ENCODE results near the gene COBLL1.

COBLL1 gene

DNA sequence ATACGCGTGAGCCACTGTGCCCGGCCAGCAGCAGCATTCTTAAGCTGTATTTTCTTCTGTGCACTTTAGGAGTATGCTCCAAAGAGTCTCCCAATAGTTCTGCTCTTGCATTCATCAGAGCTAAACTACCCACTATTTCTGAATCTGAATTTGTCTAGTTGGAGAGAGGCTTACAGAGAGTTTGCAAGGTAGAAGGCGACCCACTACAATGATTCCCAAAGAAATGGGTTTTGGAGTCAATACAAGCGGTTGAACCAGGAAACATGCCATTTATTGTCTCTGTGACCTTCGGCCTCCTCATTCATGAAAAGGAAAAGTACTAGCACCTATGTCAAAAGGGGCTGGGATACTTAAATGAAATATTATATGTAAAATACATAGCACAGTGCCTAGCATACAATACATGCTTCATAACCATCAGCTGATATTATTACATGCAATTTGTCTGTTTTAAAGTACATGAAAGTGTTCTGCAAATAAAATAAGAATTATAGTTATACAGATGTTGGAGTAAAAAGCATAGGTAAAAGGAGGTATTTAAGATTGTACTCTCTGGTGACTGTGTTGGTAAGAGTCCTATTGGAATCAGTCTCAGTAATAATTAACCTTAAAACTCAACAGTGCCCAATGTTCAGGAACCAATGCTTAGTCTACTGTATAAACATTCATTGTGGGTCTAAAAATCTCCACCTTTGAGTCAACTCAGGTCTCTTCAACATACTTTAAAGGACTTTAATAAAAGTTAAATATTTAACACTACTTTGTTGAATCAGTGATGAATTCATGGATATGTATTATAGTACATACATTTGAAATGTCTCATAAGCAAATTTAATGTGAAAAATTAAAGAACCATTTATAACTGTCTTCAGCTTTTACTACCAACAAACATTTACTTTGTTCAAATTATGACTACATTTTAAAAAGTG is 130.5 kb downstream of the COBLL1 start:
- DNase-seq: no peak

DNA sequence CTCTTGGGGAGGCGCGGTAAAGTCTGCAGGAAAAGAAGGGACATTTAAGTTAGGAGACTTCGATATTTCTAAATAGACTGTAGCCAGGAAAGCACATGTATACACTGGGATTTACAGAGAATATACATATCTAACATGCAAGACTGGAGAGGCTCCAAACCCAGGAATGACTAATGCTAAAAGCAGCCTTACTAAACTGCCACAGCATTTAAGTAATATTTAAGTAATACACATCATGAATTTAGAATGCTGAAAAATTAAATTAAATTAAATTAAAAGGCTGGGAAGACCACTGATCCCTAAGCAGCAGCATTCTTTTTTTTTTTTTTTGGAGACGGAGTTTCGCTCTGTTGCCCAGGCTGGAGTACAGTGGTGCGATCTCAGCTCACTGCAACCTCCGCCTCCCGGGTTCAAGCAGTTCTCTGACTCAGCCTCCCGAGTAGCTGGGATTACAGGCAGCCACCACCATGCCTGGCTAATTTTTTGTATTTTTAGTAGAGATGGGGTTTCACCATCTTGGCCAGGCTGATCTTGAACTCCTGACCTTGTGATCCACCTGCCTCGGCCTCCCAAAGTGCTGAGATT is 131.3 kb downstream of the COBLL1 start:
- DNase-seq: peak; percentile 84

DNA sequence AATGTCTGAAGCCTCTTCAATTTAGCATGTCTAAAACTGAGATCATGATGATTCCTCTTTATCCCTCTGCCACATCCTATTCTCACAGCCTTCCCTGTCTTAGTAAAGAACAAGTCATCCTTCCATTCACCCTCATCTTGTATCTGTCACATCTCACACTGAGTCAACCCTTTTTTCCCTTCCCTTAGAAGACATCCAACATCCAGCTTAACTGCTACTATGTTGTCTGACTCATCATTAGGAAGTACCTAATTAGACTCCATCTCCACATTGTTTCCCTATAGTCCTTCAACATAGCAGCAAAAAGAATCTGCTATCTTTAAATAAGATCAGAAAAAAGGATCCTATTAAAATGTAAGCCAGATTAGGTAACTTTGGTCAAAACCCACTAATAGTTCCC is 135.1 kb downstream of the COBLL1 start:
- DNase-seq: peak; percentile 86

DNA sequence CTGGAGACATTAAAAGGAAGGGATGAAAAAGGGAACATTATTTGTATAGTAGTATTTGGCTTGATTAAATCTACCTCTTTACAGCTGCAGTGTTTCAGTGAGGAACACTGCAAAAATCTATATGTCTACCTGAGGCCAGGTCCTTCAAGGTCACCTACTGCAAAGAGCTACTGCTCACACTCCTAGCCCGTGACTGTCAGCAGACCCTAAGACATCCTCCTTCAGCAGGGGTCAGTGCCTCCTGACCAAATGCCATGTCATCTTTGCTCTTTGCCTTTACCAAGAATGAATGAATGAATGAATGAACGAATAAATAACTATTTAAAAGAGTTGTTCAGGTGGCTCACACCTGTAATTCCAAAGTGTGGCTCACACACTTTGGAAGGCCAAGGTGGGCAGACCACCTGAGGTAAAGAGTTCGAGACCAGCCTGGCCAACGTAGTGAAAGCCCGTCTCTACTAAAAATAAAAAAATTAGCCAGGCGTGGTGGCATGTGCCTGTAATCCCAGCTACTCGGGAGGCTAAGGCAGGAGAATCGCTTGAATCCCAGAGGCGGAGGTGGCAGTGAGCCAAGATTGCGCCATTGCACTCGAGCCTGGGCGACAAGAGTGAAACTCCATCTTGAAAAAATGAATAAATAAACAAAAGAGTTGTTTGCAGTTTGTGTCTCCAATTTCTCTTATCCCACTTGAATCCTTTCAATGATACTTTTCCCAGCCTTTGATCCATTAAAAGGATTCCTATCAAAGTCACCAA is 136.0 kb downstream of the COBLL1 start:
- no peak for DNase-seq

DNA sequence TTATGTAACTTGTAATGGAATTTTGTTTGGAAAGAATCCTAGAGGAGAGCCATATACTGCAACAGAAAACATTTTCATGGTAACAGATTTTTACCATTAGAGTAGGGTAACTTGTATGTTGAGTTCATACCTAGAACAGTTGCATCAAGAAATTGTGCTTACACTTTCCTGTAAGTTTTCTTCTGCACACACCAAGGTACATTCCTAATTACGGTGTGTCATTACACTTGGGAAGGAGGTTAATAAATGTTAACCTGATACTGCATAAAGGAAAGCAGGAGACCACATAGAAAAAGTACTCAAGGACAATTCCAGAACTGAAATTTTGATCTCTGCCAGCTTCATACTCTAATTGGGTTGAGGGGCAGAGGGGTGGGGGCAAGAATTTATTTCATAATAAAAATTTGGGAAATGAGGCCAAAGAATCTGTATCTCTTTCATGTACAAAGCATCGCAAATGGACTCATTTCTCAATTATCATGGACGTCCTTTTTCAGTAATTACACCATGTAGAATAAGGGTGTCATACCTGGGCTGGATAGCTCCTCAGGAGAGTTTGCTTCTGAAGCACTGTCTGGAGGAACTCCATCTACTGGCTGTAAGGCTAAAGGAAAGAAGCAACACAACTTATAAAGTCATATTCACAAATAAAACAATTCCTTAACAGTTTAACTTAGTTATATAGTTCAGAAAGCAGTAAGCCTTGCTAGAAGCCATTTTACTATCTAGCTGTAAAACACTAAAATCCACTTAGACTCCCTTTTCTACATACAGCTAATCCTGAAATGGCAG is 137.5 kb downstream of the COBLL1 start:
- no peak for DNase-seq

DNA sequence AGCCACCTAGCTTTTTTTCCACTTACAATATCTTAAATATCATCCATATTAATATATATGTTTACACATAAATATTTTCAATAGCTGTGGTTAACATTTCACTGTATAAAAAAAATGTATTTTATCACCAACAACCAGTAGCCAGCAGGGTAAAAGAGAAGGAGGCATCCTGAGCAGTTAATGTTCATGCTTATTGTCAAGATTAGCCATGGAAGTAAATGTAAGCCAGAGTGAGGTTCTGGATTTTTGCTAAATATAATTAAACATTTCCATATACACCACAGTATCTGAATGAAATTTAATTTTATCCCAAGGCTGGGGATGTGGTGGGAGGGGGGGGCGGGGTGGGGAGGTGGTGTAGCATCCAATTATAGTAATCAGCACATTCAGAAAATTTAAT is 140.1 kb downstream of the COBLL1 start:
- no peak for DNase-seq

DNA sequence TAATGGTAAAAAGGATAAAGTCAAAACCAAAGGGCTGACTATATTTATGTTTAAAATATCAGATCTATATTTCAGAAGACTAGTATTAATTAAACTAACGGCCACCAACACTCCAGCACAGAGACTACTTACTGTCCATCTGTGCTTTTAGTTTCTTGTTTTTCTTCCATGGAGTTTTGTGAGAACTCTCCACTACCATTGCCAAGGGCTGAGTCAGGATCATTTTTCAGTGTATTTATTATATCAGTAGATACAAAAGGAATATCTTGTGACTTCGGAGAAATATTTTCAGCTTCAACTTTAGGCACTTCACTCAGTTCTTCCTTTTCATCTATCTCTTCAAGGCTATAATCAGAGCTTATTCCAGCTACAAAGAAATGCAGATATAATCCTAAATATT is 141.2 kb downstream of the COBLL1 start:
- DNase-seq: no peak

DNA sequence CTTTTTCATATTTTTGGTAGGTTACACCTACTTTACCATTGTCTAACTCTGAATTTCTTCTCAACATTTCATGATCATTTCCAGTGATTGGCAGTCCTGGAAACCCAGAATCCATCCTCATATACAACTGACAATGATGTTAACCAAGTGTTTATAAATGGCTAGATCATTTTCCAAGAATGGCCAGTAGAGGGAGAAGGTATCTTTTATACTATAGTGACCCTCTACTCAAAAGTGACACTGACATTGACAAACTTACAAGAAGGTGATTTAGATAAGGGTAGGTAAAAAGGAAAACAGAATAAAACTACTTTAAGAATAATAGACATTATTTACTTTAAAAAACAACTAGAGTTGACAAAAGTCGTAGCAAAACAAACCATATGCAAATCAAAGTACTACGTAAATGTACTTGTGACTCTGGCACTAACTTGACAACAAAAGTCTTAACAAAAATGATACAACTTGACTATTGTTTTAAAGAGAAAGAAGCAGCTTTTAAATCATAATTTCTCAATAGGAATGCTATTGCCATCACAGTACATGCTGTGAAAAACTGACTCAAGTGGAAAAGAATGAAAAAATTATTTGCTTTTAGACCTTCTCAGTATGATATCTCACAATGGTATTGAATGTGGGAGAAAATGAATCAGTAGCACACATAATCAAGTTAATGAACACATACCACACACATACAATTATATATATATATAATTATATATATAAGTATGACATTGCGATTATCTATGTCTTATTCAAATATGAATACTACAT is 143.7 kb downstream of the COBLL1 start:
- no peak for DNase-seq

DNA sequence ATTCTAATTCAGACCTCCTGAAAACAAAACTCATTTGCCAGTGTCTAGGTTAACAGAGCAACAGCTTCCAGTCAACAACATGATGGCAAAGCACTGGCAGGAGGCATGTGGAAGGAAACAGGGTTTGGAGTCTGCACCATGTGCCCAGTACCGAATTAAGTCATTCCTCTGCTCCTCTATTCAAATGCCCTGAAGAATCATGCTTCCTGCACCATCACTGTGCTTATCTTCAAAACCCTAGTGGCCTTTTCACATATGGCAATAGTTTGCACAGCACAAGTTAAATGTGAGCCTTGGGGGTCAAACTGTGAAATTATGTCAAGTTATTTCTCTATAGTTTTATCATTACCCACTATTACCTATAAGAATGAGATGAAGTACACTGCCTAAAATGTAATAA is 145.0 kb downstream of the COBLL1 start:
- no peak for DNase-seq

DNA sequence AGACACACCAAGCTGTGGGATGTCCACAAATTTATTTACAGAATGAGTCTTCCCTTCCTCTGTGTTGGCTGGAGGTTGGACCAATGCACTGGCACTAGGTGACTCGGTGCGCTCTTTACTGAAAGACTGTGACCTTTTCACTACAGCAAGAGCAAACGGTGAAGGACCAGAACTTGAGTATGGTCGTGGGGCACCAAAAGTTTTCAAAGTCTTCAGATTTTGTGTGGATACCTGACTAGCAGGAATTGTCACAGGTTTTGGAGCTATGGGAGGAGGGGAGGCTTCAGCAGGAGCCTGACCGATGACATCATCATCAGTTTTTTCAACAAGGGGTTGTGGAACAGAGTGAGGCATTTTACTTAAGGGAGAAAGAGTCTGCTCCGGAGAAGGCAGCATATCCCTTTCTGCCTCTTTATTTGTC is 147.3 kb downstream of the COBLL1 start:
- no peak for DNase-seq

DNA sequence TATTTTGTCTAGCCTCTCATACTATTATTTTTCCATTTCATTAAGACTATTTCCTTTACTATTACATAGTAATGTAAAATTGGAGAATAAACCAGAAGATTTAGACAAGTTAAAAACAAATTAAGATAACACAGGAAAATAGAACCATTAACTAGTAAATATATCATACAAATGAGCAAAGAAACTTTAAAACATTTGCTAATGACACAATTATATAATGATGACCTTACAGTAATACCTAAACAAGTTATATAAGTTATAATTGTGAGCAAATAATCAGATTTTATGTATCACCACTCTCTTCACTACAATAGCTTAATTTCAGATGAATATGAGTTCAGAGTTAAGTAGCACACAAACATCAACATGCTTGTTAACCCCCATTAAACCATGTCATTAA is 147.8 kb downstream of the COBLL1 start:
- DNase-seq: no peak

DNA sequence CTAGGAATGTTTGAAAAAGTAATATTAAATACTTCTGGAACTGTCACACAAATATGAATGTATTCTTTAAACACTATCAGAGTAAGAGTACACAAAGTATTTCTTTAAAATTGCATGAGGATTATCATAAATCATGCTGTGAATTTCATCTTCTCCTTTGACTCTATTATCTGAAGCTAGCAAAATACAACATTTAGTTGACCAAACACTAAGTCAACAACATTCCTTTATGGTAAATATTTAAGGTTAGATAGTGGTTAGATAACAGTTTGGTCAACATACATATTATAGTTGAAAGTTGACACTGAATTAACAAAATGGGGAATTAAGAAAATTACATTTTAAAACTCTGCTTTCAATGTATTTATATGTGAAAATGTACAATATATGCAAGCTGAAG is 148.2 kb downstream of the COBLL1 start:
- no peak for DNase-seq

DNA sequence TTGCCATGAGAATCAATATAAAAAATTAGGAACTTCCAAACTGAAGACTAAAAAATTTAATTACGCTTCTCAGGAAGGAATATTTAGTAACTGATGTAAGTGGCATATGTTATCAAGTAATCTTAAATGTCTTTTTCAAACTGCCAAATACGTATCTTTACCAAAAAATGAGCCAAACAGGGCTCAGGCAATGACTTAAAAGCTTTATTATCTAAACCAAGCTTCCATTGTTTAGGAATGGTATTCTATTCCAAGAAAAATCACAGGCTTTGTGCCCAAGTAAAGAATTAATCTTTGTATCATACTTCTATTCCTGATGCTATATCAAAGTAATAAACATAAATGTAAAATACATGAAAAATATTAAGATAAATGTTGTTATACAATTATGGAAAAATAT is 148.7 kb downstream of the COBLL1 start:
- DNase-seq: no peak

DNA sequence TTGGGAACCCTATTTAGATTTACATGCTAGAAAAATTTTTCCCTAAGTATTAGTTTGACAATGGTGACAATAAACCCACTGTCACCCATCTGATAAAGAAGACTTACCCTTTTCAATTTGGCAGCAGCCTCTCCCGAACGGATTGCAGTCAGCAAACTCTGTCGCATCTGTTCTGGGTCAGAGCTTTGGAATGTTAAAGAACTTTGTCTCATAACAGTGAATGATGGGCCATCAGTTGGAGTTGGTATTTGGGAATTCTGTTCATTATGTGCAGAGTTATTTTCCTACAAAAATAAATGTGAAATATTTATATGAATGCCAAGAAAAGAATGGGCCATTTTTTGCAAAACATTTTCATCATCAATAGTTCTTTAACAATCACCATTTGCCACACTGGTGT is 149.5 kb downstream of the COBLL1 start:
- DNase-seq: peak; percentile 42

DNA sequence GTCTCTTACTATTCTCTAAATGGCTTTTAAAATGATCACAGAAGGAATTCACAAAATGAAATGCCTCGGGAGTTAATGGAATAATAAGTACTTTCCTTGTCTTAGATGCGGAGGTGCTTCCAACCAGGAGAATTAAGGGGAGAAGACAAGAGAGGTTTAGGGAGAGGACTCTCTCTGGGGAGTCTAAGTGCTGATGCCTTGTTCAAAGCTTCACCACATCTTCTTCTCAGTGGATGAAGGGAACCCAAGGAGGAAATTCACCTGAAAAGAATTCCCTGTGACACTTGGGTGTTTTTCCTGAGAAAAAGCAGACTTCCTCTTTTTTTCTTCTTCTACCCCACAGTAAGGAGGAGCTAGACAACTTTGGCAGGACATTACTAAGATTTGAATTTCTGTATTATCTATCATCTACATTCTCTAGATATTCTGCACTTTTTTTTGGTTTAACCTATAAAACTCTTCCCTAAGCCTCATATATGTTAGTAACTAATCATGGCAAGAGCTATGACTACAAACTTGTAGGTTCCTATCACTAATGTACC is 150.2 kb downstream of the COBLL1 start:
- DNase-seq: no peak

DNA sequence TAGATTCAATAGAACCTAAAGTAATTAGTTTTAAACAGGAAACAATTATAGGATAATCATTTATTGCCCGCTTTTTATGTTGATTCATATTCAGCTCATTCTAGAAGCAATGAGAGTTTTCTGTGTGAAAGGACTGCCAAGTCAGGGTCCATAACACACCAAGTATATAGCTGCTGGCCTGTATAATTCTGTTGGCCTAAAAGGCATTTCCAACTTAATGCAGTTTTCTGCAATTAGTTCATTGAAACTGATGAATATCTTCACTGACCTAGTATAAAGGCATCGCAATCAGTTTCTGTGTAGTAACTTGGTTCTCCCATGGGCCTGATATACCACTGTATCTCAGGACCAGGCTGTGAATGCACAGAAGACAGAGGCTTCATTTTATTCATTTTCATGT is 151.3 kb downstream of the COBLL1 start:
- DNase-seq: no peak

DNA sequence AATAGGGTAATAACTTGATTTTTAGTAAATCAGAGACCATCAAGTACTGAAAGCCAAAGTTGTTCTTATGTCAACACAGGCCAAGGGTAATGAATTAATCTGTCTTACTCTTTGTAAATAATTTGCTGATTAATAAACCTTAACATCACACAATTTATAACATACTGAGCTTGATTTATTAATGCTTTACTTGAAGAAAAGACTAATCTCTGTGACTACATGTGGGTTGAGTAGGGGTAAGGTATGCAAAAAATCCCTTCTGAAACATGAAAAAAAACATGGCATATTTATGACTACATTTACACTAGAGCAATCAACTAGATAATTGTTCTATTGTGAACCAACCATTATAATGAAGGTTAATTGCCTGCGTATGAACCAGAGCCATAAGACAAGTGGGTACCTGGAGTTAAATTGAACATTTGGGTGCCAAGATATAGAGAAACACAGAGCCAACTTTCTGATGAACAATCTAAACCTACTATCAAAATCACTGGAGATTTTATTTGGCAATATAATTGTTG is 152.7 kb downstream of the COBLL1 start:
- DNase-seq: no peak

DNA sequence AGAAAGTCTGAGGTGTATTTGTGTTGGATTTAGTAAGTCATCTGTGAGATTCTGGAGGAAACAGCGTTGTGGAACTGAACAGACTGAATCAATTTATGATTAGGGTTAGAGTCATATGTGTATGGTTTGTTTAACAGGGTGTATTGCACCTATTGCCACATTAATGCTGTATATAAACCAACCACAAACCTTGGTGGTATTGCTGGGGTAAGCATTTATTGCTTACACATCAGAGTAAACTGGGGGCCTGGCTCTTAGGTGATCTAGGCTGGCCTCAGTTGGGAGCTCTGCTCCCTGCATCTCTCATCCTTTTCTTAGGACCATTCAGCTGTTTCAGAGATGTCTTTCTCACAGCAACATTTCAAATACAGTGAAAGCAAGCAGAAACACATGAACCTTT is 160.6 kb downstream of the COBLL1 start:
- no peak for DNase-seq

DNA sequence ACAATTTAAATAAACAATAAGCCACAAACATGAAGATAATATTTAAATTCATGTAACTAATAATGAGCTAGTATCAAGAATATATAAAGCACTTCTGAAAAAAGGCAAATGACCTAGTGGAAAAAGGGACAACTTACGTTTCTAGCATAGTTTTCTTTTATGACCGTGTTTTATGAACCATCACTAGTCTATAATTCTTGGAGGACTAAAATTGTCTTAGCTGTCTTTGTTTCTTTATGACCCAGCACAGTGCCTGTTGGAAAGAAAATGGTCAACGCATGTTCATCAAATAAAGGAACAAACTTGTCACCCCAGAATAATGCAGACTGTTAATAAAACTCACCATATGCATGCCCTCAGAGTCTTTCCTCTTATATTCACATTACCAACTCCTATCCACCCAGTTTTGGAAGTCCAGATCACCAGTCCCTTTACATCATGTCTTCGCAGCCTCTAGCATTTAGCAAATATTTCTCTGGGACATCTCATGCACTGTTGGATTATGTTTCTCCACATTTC is 162.9 kb downstream of the COBLL1 start:
- DNase-seq: no peak

DNA sequence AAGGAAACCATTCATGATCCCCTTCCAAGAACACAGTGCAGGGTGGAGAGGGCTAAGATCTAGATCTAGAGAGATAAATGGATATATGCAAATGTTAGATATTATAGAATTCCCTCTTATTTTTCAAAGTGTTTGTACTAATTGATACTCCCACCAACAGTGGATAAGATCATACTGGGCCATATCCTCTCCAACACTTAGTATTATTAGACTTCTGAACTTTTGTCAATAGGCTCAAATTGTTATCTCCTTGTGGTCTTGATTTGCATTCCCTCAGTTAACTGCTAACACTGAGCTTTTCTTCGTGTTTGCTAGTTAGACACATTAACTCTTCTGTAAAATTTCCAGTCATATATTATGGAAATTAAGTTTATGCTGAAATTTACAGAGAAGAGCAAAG is 163.9 kb downstream of the COBLL1 start:
- DNase-seq: no peak

DNA sequence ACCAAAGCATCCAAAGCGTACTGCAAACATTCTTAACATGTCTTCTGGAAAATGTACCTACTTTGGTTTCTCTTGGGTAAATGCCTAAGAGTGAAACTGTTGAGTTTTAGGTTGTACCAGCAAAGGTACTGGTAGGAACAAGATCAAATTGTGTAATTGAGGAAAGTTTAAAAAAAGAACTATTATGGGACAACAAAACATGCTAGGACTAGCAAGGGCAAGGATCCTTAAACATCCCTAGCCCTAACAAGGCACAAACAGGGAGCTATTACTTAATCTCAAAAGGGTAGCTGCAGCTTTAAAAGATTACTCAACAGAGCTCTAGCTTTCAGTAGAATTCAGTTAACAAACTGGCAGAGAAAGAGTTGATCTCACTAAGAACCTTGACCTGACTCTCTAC is 164.4 kb downstream of the COBLL1 start:
- DNase-seq: no peak
